HG03103 (cell line): ENCODE results near the gene PHACTR1.

Experiments used
- ATAC-seq: cut with Tn5 transposase; IDR thresholded peaks from one replicate; pipeline ENCODE4 v1.9.1; 2021; ENCODE audit warnings: low read depth; ENCODE audit not compliant: unreplicated experiment

PHACTR1 gene

GRCh38 chr6:12800120-12800519 lies 83.6 kb downstream of the PHACTR1 start:
- no peak for ATAC-seq

DNA sequence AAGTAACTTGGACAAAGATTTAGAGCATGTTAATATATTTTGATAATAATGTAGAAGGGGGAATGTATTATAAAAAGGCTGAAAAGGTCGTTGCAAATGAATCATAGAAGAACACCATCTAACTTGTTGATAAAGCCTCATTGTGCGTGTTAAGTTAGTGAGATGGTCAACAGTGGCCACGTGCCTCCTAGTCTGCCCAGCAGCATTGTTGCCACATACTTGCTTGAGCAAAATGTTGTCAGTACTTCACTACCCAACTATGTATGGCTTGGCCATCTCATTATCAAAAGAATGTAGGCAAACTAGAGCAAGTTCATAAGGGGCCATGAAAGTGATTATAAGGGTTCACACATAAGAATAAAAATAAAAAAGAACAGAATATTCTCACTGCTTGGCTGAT lies 84.6 kb downstream of the PHACTR1 start:
- ATAC-seq = no peak

- no peak for ATAC-seq
Observed at GRCh38 chr6:12802440-12802839, 85.9 kb downstream of the PHACTR1 start.

DNA sequence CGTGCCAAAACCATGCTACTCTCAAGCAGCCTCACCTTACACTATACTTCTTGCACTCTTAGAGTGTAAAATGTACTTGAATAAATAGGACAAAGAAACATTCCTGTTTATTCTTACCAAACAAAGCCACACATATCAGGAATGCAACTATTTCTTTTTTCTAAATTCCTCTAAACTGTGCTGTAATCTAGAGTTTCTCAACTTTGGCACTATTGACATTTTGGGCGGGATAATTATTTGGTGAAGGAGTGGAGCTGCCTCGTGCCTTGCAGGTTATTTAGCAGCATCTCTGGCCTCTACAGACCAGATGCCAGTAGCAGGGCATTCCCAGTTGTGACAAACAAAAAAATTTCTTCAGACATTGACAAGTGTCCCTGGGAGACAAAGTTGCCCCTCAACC lies 86.9 kb downstream of the PHACTR1 start:
- no peak for ATAC-seq

DNA sequence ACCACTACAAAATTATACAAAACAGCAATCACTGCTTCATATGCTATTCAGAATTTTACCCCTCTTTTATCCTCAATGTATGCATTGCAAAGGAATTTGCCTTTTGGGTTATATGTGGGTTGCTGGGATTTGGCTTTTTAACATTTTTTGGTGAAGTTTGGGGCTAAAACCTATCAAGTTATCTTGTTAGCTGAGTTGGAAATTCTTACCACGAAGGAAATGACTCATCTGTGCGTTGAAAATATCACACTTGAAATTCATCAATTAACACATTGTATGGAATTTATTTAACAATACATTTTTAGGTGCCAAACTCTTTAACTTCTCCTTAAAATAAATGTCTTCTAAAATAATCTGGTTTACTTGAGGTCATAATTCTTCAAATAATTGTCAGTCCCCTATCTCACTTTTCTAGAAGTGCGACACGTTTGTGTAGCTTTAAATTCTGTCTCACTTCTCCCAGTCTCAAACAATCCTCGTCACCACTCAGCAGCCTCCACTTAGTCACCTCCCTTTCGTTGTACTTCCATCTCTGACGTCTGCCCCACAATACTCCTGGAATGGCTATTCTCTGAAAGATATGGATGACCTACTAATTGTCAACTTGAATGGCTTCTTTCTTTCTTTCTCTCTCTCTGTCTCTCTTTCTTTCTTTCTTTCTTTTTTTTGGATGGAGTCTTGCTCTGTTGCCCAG lies 88.5 kb downstream of the PHACTR1 start:
- no peak for ATAC-seq

DNA sequence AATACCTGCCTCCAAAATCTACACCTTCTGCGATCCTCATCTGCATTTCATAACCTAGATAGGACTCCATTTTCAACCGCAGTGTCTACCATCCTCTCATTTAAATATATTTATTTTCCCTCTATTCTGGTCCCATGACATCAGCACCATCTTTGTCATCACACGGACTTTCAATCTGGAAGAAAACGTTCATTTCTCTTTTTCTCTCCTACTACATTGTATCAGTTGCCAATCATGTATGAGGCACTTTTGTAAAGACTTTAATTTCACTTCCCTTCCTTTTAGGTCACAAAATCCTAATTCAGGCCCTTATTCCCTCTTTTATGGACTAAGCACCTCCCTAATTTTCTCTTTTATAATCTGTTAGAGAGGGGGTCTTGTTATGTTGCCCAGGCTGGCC lies 89.6 kb downstream of the PHACTR1 start:
- ATAC-seq = no peak

DNA sequence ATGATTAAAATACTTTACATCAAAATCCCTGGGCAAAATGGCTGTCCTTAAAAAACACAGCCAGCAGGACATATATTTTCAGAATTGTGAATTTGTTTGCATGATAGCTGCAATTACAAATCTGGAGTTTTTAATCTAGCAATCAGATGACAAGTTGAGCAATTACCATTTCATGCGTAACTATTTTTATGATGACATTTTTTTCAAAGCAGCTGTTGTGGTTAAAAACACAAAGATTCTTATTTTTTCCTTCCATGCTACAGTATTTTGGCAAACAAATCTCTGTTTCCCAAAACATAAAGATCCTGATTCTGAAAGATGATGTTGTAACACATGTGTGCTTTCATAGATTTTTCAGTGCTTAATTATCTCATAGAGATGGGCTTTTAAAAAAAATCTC lies 90.2 kb downstream of the PHACTR1 start:
- ATAC-seq = no peak

GRCh38 chr6:12811519-12811918 lies 95.0 kb downstream of the PHACTR1 start:
- ATAC-seq = no peak

- ATAC-seq = no peak
Observed at GRCh38 chr6:12813321-12813720, 96.8 kb downstream of the PHACTR1 start.

DNA sequence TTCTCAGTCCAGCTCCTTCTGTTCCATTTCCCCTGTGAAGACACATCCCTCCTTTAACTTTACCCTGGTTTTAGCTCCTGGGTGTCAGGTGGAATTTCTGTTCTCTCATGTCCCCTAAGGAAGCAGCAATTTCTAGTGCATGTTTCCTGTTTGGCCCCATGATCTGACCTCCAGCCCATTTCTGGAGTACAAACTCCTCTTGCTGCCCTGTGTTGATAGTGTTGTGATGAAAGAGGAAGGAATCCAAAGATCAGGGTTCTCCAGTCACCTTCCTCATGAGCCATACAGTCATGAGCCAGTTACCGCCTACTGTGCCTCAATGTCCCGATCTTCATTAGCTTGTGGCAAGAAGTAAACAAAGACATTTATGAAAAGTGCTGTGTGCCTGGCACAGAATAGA lies 97.4 kb downstream of the PHACTR1 start:
- ATAC-seq = no peak

- ATAC-seq = no peak
Observed at GRCh38 chr6:12815089-12815488, 98.5 kb downstream of the PHACTR1 start.

GRCh38 chr6:12815884-12816600 lies 99.5 kb downstream of the PHACTR1 start:
- no peak for ATAC-seq

- no peak for ATAC-seq
Observed at GRCh38 chr6:12818324-12818723, 101.8 kb downstream of the PHACTR1 start.

GRCh38 chr6:12823847-12824246 lies 107.3 kb downstream of the PHACTR1 start:
- ATAC-seq = no peak

DNA sequence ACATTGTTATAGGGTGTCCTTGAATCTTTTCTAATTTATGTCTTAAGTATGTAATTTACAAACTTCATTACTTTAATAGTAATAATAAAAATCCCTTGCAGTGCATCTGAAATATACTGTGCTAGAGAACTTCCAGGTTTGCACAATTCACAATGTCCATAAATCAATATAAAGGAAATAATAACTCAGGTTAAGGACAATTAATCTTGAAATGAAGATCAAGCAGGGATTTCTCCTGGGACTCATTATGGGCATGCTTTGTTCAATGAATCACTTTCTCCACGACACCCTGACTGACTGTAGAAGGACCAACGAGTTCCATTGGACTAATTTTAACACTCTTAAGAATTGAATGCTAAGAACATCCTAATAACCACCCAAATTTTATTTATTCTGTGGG lies 110.0 kb downstream of the PHACTR1 start:
- no peak for ATAC-seq

DNA sequence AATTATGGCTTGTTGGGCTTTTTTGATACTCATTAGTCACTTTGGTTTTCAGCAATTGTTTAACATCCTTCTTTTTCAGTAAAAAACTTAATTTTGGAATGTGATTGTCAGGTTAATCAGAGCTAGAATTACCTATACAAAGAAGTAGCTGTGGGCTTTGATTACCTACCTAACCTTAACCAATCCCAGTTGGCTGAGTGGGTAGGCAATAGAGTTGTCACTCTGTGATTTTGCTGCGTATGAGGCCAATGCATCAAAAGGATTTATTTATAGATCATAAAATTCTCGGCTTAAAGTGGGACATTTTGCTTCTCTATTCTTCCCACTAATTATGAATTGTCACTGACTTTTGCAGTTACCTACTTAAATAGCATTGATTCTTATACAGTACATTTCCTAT lies 111.4 kb downstream of the PHACTR1 start:
- no peak for ATAC-seq

DNA sequence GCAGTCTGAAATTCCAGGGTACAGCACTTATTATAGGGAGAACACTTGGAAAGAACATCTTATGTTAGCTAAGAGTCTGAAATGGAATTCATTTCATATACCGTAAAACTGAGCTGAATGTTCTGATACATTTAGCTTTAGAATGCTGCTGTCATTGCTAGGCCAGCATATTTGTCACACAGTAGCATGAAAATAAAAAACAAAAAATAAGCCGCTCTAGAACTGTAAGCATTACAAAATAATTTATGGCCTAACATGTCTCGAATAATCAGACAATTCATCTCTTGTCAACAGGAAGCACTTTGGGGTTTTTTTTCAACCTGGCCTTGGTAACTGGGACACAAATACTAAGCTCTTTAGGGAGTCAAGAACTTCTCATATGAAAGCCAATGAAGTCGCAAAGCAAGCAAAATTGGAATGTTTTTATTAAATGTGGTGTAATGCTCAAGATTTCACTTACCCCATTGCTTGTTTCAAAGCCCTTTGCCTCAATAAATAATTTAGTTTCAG lies 115.7 kb downstream of the PHACTR1 start:
- no peak for ATAC-seq

- no peak for ATAC-seq
Observed at GRCh38 chr6:12836009-12836408, 119.4 kb downstream of the PHACTR1 start.

DNA sequence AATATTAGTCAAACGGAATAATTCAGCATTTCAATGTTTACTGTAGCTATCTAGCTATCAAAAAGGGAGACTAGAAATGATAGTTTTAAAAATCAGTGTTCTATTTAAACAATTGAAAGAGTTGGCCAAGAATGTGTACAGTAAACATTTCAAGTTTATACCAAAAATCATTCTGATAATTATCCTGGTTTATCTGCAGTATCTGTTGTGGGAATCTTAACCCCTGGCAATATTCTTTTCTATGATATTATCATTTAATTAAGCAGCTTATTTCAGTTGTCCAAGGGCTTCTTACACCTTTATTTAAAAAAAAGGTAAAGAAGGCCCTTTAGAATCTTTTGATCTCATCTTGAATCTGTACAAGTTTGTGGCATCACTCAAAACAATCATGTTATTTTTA lies 125.1 kb downstream of the PHACTR1 start:
- no peak for ATAC-seq

- no peak for ATAC-seq
Observed at GRCh38 chr6:12842114-12842513, 125.5 kb downstream of the PHACTR1 start.

DNA sequence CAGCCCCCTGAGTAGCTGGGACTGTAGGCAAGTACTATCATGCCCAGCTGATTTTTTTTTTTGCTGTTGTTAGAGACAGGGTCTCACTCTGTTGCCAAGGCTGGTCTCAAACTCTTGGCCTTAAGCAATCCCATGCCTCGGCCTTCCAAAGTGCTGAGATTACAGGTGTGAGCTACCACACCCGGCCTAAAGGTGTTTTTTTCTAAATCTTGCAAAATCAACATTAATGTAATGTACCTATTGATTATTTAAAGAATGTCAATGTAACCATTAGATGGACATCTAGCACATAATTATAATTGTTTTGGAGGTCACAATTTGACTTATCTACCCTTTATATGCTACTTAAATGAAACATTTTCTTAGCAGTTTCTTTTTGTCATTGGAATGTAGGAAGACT lies 126.1 kb downstream of the PHACTR1 start:
- no peak for ATAC-seq
